HepG2 (cell line): ENCODE measurements around the gene MTPN. TPM values are rescaled to one million over a fixed set of nuclear protein-coding genes. Genes with fewer than 3 reads are reported as not detected.

Source experiments
- AGO1 ChIP-seq: fragments of 200-400 bp; formaldehyde crosslinking; IDR thresholded peaks from 2 replicates; pipeline ENCODE4 v1.6.1; 2017; ENCODE audit warnings: mild to moderate bottlenecking, low read depth, low read length, moderate library complexity; ENCODE audit not compliant: poor library complexity, severe bottlenecking
- AKAP8 ChIP-seq: sonication (generic); formaldehyde crosslinking; IDR thresholded peaks from 2 replicates; pipeline ENCODE4 v1.5.1; 2020; ENCODE audit warnings: mild to moderate bottlenecking, missing genetic modification reagents
- GMEB1 ChIP-seq: sonication (generic); formaldehyde crosslinking; IDR thresholded peaks from 2 replicates; pipeline ENCODE4 v1.5.1; 2020; ENCODE audit warnings: missing genetic modification reagents, mild to moderate bottlenecking, borderline replicate concordance
- NFE2 ChIP-seq: sonication (generic); formaldehyde crosslinking; IDR thresholded peaks from 2 replicates; pipeline ENCODE4 v1.4.0; 2020; ENCODE audit warnings: missing genetic modification reagents
- STAT5B ChIP-seq: sonication (generic); formaldehyde crosslinking; IDR thresholded peaks from 2 replicates; pipeline ENCODE4 v1.4.0; 2020; ENCODE audit warnings: missing genetic modification reagents
- TOE1 ChIP-seq: sonication (generic); formaldehyde crosslinking; IDR thresholded peaks from 2 replicates; pipeline ENCODE4 v1.4.0; 2020; ENCODE audit warnings: mild to moderate bottlenecking, missing genetic modification reagents
- ZFYVE20 ChIP-seq: sonication (generic); formaldehyde crosslinking; IDR thresholded peaks from 2 replicates; pipeline ENCODE4 v1.8.0; 2023; ENCODE audit warnings: low read depth, mild to moderate bottlenecking, moderate library complexity, missing genetic modification reagents, borderline replicate concordance
- ZNF678 ChIP-seq: sonication (generic); formaldehyde crosslinking; IDR thresholded peaks from 2 replicates; pipeline ENCODE4 v1.4.0; 2020; ENCODE audit warnings: mild to moderate bottlenecking, missing genetic modification reagents
- ZNF737 ChIP-seq: sonication (generic); formaldehyde crosslinking; IDR thresholded peaks from 2 replicates; pipeline ENCODE4 v1.5.0; 2020; ENCODE audit warnings: missing genetic modification reagents, mild to moderate bottlenecking, borderline replicate concordance
- polyA plus RNA-seq, 8 experiments: library from polyadenylated mRNA; depleted of rRNA in 3 of 8; stranded (reverse) in 7 of 8; unstranded in 1 of 8; fragments of >200 nt; fragmentation: Illumina TruSeq in 4 of 8; extraction: Trizol in 4 of 8; gene quantifications; 2 replicates each; pipeline versions ENCODE4 v1.2.1 to v1.2.3, GENCODE V29; 2011 to 2016; ENCODE audit warnings: low read depth in 4 of 8, missing spikeins in 1 of 8, mixed read lengths in 1 of 8; ENCODE audit not compliant: insufficient read depth in 1 of 8
- total RNA-seq, 5 experiments: library from RNA; depleted of rRNA; stranded (reverse); fragments of >200 nt; fragmentation: Illumina TruSeq; extraction: Trizol; gene quantifications; 2 replicates each; pipeline ENCODE4 v1.2.3, GENCODE V29; 2016; ENCODE audit warnings: low read depth in 1 of 5
- TF ChIP-seq, protein P1 (sequence below): sonication (generic); formaldehyde crosslinking; IDR thresholded peaks from 2 replicates; pipeline ENCODE4 v1.4.0; 2020; ENCODE audit warnings: missing genetic modification reagents
- TF ChIP-seq, protein P2 (sequence below): sonication (generic); formaldehyde crosslinking; IDR thresholded peaks from 2 replicates; pipeline ENCODE4 v1.4.0; 2020; ENCODE audit warnings: missing genetic modification reagents
- TF ChIP-seq, protein P3 (sequence below): sonication (generic); formaldehyde crosslinking; IDR thresholded peaks from 2 replicates; pipeline ENCODE4 v1.4.0; 2020; ENCODE audit warnings: missing genetic modification reagents
- TF ChIP-seq, protein P4 (sequence below): sonication (generic); formaldehyde crosslinking; IDR thresholded peaks from 2 replicates; pipeline ENCODE4 v1.5.0; 2020; ENCODE audit warnings: mild to moderate bottlenecking, missing genetic modification reagents

MTPN gene
- total and polyA plus RNA-seq, 2 of the 13 experiments (the other 11 are each of a cell fraction or from before 2014, with no cell fraction given): 31.1 to 71.7 TPM

DNA sequence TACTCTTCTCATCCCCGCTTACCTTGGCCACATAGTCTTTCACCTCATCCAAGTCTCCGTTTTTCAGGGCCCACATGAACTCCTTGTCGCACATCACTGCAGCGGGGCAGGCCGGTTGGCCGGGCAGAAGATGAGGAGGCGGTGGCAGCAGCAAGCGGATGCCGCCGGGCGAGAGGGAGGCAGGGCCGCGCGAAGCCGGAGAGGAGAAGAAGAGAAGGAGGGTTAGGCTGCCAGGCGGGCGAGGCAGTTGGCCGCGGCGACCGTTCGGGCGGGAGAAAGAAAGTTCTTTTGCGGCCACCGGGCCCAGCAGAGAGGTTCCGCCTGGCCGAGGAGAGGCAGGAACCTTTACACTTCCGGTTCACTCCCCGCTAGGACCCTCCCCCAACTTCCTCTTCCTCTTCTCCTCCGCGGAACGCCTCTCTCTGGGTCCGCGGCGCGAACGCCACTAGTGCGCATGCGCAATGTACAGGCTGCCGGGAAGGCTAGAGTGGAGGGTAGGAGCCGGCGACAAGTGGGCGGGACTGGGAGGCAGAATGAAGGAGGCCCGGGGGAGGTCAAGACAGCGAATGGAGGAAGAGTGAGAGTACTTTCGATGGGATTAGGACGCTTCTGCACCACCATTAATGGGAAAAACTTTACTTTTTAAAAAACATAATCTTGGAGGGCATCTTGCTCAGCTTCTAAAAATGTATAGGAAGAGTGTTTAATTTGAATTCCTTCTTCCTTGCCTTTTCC is at the start of gene MTPN (continued):
- TF ChIP-seq, protein P1, sequence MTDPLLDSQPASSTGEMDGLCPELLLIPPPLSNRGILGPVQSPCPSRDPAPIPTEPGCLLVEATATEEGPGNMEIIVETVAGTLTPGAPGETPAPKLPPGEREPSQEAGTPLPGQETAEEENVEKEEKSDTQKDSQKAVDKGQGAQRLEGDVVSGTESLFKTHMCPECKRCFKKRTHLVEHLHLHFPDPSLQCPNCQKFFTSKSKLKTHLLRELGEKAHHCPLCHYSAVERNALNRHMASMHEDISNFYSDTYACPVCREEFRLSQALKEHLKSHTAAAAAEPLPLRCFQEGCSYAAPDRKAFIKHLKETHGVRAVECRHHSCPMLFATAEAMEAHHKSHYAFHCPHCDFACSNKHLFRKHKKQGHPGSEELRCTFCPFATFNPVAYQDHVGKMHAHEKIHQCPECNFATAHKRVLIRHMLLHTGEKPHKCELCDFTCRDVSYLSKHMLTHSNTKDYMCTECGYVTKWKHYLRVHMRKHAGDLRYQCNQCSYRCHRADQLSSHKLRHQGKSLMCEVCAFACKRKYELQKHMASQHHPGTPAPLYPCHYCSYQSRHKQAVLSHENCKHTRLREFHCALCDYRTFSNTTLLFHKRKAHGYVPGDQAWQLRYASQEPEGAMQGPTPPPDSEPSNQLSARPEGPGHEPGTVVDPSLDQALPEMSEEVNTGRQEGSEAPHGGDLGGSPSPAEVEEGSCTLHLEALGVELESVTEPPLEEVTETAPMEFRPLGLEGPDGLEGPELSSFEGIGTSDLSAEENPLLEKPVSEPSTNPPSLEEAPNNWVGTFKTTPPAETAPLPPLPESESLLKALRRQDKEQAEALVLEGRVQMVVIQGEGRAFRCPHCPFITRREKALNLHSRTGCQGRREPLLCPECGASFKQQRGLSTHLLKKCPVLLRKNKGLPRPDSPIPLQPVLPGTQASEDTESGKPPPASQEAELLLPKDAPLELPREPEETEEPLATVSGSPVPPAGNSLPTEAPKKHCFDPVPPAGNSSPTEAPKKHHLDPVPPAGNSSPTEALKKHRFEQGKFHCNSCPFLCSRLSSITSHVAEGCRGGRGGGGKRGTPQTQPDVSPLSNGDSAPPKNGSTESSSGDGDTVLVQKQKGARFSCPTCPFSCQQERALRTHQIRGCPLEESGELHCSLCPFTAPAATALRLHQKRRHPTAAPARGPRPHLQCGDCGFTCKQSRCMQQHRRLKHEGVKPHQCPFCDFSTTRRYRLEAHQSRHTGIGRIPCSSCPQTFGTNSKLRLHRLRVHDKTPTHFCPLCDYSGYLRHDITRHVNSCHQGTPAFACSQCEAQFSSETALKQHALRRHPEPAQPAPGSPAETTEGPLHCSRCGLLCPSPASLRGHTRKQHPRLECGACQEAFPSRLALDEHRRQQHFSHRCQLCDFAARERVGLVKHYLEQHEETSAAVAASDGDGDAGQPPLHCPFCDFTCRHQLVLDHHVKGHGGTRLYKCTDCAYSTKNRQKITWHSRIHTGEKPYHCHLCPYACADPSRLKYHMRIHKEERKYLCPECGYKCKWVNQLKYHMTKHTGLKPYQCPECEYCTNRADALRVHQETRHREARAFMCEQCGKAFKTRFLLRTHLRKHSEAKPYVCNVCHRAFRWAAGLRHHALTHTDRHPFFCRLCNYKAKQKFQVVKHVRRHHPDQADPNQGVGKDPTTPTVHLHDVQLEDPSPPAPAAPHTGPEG (CRISPR knock-in tag): peak; percentile 78; the same call in 1 of the 2 replicates
- TF ChIP-seq, protein P2, sequence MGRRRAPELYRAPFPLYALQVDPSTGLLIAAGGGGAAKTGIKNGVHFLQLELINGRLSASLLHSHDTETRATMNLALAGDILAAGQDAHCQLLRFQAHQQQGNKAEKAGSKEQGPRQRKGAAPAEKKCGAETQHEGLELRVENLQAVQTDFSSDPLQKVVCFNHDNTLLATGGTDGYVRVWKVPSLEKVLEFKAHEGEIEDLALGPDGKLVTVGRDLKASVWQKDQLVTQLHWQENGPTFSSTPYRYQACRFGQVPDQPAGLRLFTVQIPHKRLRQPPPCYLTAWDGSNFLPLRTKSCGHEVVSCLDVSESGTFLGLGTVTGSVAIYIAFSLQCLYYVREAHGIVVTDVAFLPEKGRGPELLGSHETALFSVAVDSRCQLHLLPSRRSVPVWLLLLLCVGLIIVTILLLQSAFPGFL: no peak
- TF ChIP-seq, protein P3, sequence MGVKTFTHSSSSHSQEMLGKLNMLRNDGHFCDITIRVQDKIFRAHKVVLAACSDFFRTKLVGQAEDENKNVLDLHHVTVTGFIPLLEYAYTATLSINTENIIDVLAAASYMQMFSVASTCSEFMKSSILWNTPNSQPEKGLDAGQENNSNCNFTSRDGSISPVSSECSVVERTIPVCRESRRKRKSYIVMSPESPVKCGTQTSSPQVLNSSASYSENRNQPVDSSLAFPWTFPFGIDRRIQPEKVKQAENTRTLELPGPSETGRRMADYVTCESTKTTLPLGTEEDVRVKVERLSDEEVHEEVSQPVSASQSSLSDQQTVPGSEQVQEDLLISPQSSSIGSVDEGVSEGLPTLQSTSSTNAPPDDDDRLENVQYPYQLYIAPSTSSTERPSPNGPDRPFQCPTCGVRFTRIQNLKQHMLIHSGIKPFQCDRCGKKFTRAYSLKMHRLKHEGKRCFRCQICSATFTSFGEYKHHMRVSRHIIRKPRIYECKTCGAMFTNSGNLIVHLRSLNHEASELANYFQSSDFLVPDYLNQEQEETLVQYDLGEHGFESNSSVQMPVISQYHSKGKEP (CRISPR knock-in tag): no peak
- peak; percentile 54 for TF ChIP-seq AGO1
- TF ChIP-seq, protein P4, sequence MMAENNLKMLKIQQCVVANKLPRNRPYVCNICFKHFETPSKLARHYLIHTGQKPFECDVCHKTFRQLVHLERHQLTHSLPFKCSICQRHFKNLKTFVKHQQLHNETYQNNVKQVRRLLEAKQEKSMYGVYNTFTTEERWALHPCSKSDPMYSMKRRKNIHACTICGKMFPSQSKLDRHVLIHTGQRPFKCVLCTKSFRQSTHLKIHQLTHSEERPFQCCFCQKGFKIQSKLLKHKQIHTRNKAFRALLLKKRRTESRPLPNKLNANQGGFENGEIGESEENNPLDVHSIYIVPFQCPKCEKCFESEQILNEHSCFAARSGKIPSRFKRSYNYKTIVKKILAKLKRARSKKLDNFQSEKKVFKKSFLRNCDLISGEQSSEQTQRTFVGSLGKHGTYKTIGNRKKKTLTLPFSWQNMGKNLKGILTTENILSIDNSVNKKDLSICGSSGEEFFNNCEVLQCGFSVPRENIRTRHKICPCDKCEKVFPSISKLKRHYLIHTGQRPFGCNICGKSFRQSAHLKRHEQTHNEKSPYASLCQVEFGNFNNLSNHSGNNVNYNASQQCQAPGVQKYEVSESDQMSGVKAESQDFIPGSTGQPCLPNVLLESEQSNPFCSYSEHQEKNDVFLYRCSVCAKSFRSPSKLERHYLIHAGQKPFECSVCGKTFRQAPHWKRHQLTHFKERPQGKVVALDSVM: peak; percentile 100
- TF ChIP-seq AKAP8: no peak
- TF ChIP-seq ZFYVE20 (CRISPR knock-in tag): no peak
- TF ChIP-seq STAT5B: no peak
- TF ChIP-seq NFE2 (CRISPR knock-in tag): no peak
- peak; percentile 66; the same call in 1 of the 2 replicates for TF ChIP-seq GMEB1
- TF ChIP-seq ZNF737 (CRISPR knock-in tag): no peak
- TF ChIP-seq TOE1 (CRISPR knock-in tag): no peak
- no peak for TF ChIP-seq ZNF678 (CRISPR knock-in tag)
